ENCODE measurements around the gene AP1B1. TPM values are rescaled to one million over a fixed set of nuclear protein-coding genes. Genes with fewer than 3 reads are reported as not detected.
"Not testable (repeated sequence)": the region's sequence is repeated elsewhere in the genome, so short reads cannot be mapped to it uniquely, and the experiment has no call there.

The AP1B1 gene
- total and polyA plus RNA-seq, 2 donors (not counting 1 experiment from before 2014, with no cell fraction given) = 139 to 174 TPM

GRCh38 chr22:29427176-29427760, 38.9 kb upstream of the AP1B1 start:
- POLR2A ChIA-PET = no interaction called here
- Mint-ChIP-seq H3K4me1 (peaks cover 2% of the 10 kb centered on the region), H3K9me3 (ENCODE audit: insufficient read depth) (no peaks in the 10 kb centered on the region), H3K27me3 (peaks cover 13% of the 10 kb centered on the region), H3K27ac (no peak overlapping the region), H3K4me3 (no peak overlapping the region)
- 100% methylated on average over 1 of the region's 2 CpGs for WGBS (ENCODE audit: insufficient coverage)
- ATAC-seq (ENCODE audit: low read depth) = no peak
- DNase-seq = no peak
- CTCF ChIA-PET = interaction anchor here (1.3 kb wide), 1 partner anchor 98 kb away, joined by 3 read pairs; no protein-coding TSS in a partner anchor
- H3K9me3 ChIP-seq (ENCODE audit: control extremely low read depth in 1 of 3, control insufficient read depth in 2 of 3, insufficient read depth in 1 of 3, low read length in 2 of 3) = no peaks in the 10 kb centered on the region
- H3K9ac ChIP-seq (ENCODE audit: low read length) = no peak overlapping the region
- no peak overlapping the region for H2AFZ ChIP-seq (ENCODE audit: insufficient read depth, low read depth, low read length, poor library complexity, severe bottlenecking)
- peaks cover 0 to 2% of the 10 kb centered on the region in 2 donors for H3K4me1 ChIP-seq (ENCODE audit: control insufficient read depth in 2 of 2, insufficient read depth in 2 of 2, low read length in 2 of 2)
- TF ChIP-seq CTCF (IDR thresholded peaks at IDR 0.05) = no peak
- TF ChIP-seq EZH2 (IDR thresholded peaks at IDR 0.05; ENCODE audit: borderline replicate concordance, insufficient read depth, low read depth, low read length, poor library complexity, severe bottlenecking) = no peak
- H3K27ac ChIP-seq (ENCODE audit: low read length in 2 of 2) = no peak overlapping the region
- no peak overlapping the region for H3K4me3 ChIP-seq (ENCODE audit: control extremely low read depth in 1 of 5, extremely low read depth in 1 of 5, insufficient read depth in 1 of 5, low read depth in 2 of 5, low read length in 4 of 5)
- no peaks in the 10 kb centered on the region for H3K79me2 ChIP-seq (ENCODE audit: control insufficient read depth, insufficient read depth, low read length)
- H4K20me1 ChIP-seq (ENCODE audit: control insufficient read depth, insufficient read depth, low read length, poor library complexity, severe bottlenecking) = no peaks in the 10 kb centered on the region
- intact Hi-C loops (cut with micrococcal nuclease) = no loop called here
- no peaks in the 10 kb centered on the region for H3K36me3 ChIP-seq (replicated peaks in 1 of 2; ENCODE audit: control extremely low read depth in 1 of 2, control insufficient read depth in 1 of 2, extremely low read depth in 1 of 2, insufficient read depth in 2 of 2, low read length in 1 of 2)
- no peak overlapping the region for H3K4me2 ChIP-seq (replicated peaks; ENCODE audit: low read depth, low read length, poor library complexity, severe bottlenecking)
- peaks cover 0 to 8% (median 0%) of the 10 kb centered on the region in 4 experiments for H3K27me3 ChIP-seq (replicated peaks in 1 of 4; ENCODE audit: control extremely low read depth in 1 of 4, control insufficient read depth in 3 of 4, insufficient read depth in 4 of 4, low read length in 3 of 4)

- H3K79me2 ChIP-seq (ENCODE audit: control insufficient read depth, insufficient read depth, low read length) = no peaks in the 10 kb centered on the region
- ChIA-PET POLR2A (no interaction called here), CTCF (no interaction called here)
- H3K36me3 ChIP-seq (replicated peaks in 1 of 2; ENCODE audit: control extremely low read depth in 1 of 2, control insufficient read depth in 1 of 2, extremely low read depth in 1 of 2, insufficient read depth in 2 of 2, low read length in 1 of 2) = no peaks in the 10 kb centered on the region
- peaks cover 6 to 8% of the 10 kb centered on the region in 2 donors for H3K4me1 ChIP-seq (ENCODE audit: control insufficient read depth in 2 of 2, insufficient read depth in 2 of 2, low read length in 2 of 2)
- no peaks in the 10 kb centered on the region for H4K20me1 ChIP-seq (ENCODE audit: control insufficient read depth, insufficient read depth, low read length, poor library complexity, severe bottlenecking)
- TF ChIP-seq EZH2 (IDR thresholded peaks at IDR 0.05; ENCODE audit: borderline replicate concordance, insufficient read depth, low read depth, low read length, poor library complexity, severe bottlenecking) (no peak), CTCF (IDR thresholded peaks at IDR 0.05) (no peak)
- no peak overlapping the region for H3K27ac Mint-ChIP-seq
- H3K4me3 ChIP-seq (ENCODE audit: control extremely low read depth in 1 of 5, extremely low read depth in 1 of 5, insufficient read depth in 1 of 5, low read depth in 2 of 5, low read length in 4 of 5) = no peak overlapping the region
- peaks cover 13% of the 10 kb centered on the region for H3K27me3 Mint-ChIP-seq
- 100% methylated on average over 4 of the region's 7 CpGs for WGBS (ENCODE audit: insufficient coverage)
- H3K4me3 Mint-ChIP-seq = no peak overlapping the region
- no peak overlapping the region for H3K4me2 ChIP-seq (replicated peaks; ENCODE audit: low read depth, low read length, poor library complexity, severe bottlenecking)
- DNase-seq (no peak), ATAC-seq (ENCODE audit: low read depth) (no peak)
- H3K9me3 Mint-ChIP-seq (ENCODE audit: insufficient read depth) = no peaks in the 10 kb centered on the region
- peaks cover 0 to 8% (median 0%) of the 10 kb centered on the region in 4 experiments for H3K27me3 ChIP-seq (replicated peaks in 1 of 4; ENCODE audit: control extremely low read depth in 1 of 4, control insufficient read depth in 3 of 4, insufficient read depth in 4 of 4, low read length in 3 of 4)
- intact Hi-C loops (cut with micrococcal nuclease) = no loop called here
- peaks cover 5% of the 10 kb centered on the region for H3K4me1 Mint-ChIP-seq
- H3K27ac ChIP-seq (ENCODE audit: low read length in 2 of 2) = no peak overlapping the region
- no peaks in the 10 kb centered on the region for H3K9me3 ChIP-seq (ENCODE audit: control extremely low read depth in 1 of 3, control insufficient read depth in 2 of 3, insufficient read depth in 1 of 3, low read length in 2 of 3)
- no peak overlapping the region for H3K9ac ChIP-seq (ENCODE audit: low read length)
- H2AFZ ChIP-seq (ENCODE audit: insufficient read depth, low read depth, low read length, poor library complexity, severe bottlenecking) = no peak overlapping the region
Measured at GRCh38 chr22:29426476-29426875, 38.1 kb upstream of the AP1B1 start.

- intact Hi-C loops (cut with micrococcal nuclease); H3K27me3 Mint-ChIP-seq; H3K36me3 ChIP-seq (replicated peaks in 1 of 2; ENCODE audit: control extremely low read depth in 1 of 2, control insufficient read depth in 1 of 2, extremely low read depth in 1 of 2, insufficient read depth in 2 of 2, low read length in 1 of 2); ATAC-seq (ENCODE audit: low read depth); CTCF ChIA-PET; H3K9me3 Mint-ChIP-seq (ENCODE audit: insufficient read depth); H3K4me3 Mint-ChIP-seq; H3K9me3 ChIP-seq (ENCODE audit: control extremely low read depth in 1 of 3, control insufficient read depth in 2 of 3, insufficient read depth in 1 of 3, low read length in 2 of 3); H3K79me2 ChIP-seq (ENCODE audit: control insufficient read depth, insufficient read depth, low read length); H3K27ac ChIP-seq (ENCODE audit: low read length in 2 of 2); H3K9ac ChIP-seq (ENCODE audit: low read length); H4K20me1 ChIP-seq (ENCODE audit: control insufficient read depth, insufficient read depth, low read length, poor library complexity, severe bottlenecking); H3K27ac Mint-ChIP-seq; H3K4me2 ChIP-seq (replicated peaks; ENCODE audit: low read depth, low read length, poor library complexity, severe bottlenecking); POLR2A ChIA-PET; H2AFZ ChIP-seq (ENCODE audit: insufficient read depth, low read depth, low read length, poor library complexity, severe bottlenecking); DNase-seq; H3K4me3 ChIP-seq (ENCODE audit: control extremely low read depth in 1 of 5, extremely low read depth in 1 of 5, insufficient read depth in 1 of 5, low read depth in 2 of 5, low read length in 4 of 5); H3K27me3 ChIP-seq (replicated peaks in 1 of 4; ENCODE audit: control extremely low read depth in 1 of 4, control insufficient read depth in 3 of 4, insufficient read depth in 4 of 4, low read length in 3 of 4): not testable (repeated sequence)
- peaks cover 35 to 42% of the 10 kb centered on the region in 2 donors for H3K4me1 ChIP-seq (ENCODE audit: control insufficient read depth in 2 of 2, insufficient read depth in 2 of 2, low read length in 2 of 2)
- WGBS (ENCODE audit: insufficient coverage) = 71% methylated on average over 4 of the region's 5 CpGs
- peaks cover 42% of the 10 kb centered on the region for H3K4me1 Mint-ChIP-seq
Measured at GRCh38 chr22:29418704-29419103, 30.3 kb upstream of the AP1B1 start.

All from B cell (primary cell).